ENCODE data around the gene C5.

C5 gene

GRCh38 chr9:120913647-120914264, 136.3 kb downstream of the C5 start:
- no peak for DNase-seq (ENCODE audit: extremely low spot score)
- ChIA-PET CTCF (no interaction called here), POLR2A (no interaction called here)
- TF ChIP-seq CTBP1 (IDR thresholded peaks at IDR 0.05; ENCODE audit: borderline replicate concordance) (no peak), NFRKB (IDR thresholded peaks at IDR 0.05) (no peak), BHLHE40 (IDR thresholded peaks at IDR 0.05; ENCODE audit: borderline replicate concordance) (no peak), PKNOX1 (IDR thresholded peaks at IDR 0.05) (no peak), LEF1 (IDR thresholded peaks at IDR 0.05; ENCODE audit: borderline replicate concordance) (no peak), ZNF384 (IDR thresholded peaks at IDR 0.05) (no peak), ELF4 (IDR thresholded peaks at IDR 0.05) (no peak), TARDBP (IDR thresholded peaks at IDR 0.05) (no peak), SP1 (IDR thresholded peaks at IDR 0.05) (no peak), FOXK2 (IDR thresholded peaks at IDR 0.05) (no peak), L3MBTL2 (conservative IDR thresholded peaks at IDR 0.05) (no peak), HDGF (IDR thresholded peaks at IDR 0.05; ENCODE audit: borderline replicate concordance) (no peak), FOXM1 (IDR thresholded peaks at IDR 0.05; ENCODE audit: borderline replicate concordance) (no peak), FOXA1 (IDR thresholded peaks at IDR 0.05) (no peak), ARNT (IDR thresholded peaks at IDR 0.05) (no peak), SUZ12 (IDR thresholded peaks at IDR 0.05) (no peak)

- ChIA-PET CTCF (no interaction called here), POLR2A (no interaction called here)
- no peak for TF ChIP-seq SUZ12 (IDR thresholded peaks at IDR 0.05)
- no peak for DNase-seq (ENCODE audit: extremely low spot score)
These were observed 137.0 kb downstream of the C5 start for GRCh38 chr9:120912958-120913646.

- TF ChIP-seq CTBP1 (IDR thresholded peaks at IDR 0.05; ENCODE audit: borderline replicate concordance) (no peak), NFRKB (IDR thresholded peaks at IDR 0.05) (no peak), ELF4 (IDR thresholded peaks at IDR 0.05) (no peak), HDGF (IDR thresholded peaks at IDR 0.05; ENCODE audit: borderline replicate concordance) (no peak), LEF1 (IDR thresholded peaks at IDR 0.05; ENCODE audit: borderline replicate concordance) (no peak), ZNF384 (IDR thresholded peaks at IDR 0.05) (no peak), ARNT (IDR thresholded peaks at IDR 0.05) (no peak), FOXM1 (IDR thresholded peaks at IDR 0.05; ENCODE audit: borderline replicate concordance) (no peak), SUZ12 (IDR thresholded peaks at IDR 0.05) (no peak), TARDBP (IDR thresholded peaks at IDR 0.05) (no peak), FOXK2 (IDR thresholded peaks at IDR 0.05) (no peak), BHLHE40 (IDR thresholded peaks at IDR 0.05; ENCODE audit: borderline replicate concordance) (no peak), PKNOX1 (IDR thresholded peaks at IDR 0.05) (no peak)
- DNase-seq (ENCODE audit: extremely low spot score) = no peak
- ChIA-PET POLR2A (interaction anchor here (0.6 kb wide), 1 partner anchor 18 kb away, joined by 3 read pairs; no protein-coding TSS in a partner anchor), CTCF (no interaction called here)
These were observed 138.7 kb downstream of the C5 start for GRCh38 chr9:120911295-120911837.

- CTCF ChIA-PET = no interaction called here
These were observed 139.4 kb downstream of the C5 start for GRCh38 chr9:120910643-120911042.

GRCh38 chr9:120909904-120910303, 140.2 kb downstream of the C5 start:
- ChIA-PET POLR2A (no interaction called here), CTCF (no interaction called here)
- no peak for DNase-seq (ENCODE audit: extremely low spot score)
- TF ChIP-seq L3MBTL2 (conservative IDR thresholded peaks at IDR 0.05) = no peak
- no peak for TF ChIP-seq ELF4 (IDR thresholded peaks at IDR 0.05)

More at GRCh38 chr9:120910643-120911042, 139.4 kb downstream of the C5 start:
- POLR2A ChIA-PET = no interaction called here
- TF ChIP-seq L3MBTL2 (conservative IDR thresholded peaks at IDR 0.05) (no peak), ZNF384 (IDR thresholded peaks at IDR 0.05) (no peak), TARDBP (IDR thresholded peaks at IDR 0.05) (no peak)
- no peak for DNase-seq (ENCODE audit: extremely low spot score)

GRCh38 chr9:120905315-120906164, 144.5 kb downstream of the C5 start:
- TF ChIP-seq FOXM1 (IDR thresholded peaks at IDR 0.05; ENCODE audit: borderline replicate concordance) = no peak
- TF ChIP-seq FOXA1 (IDR thresholded peaks at IDR 0.05) = no peak
- TF ChIP-seq PKNOX1 (IDR thresholded peaks at IDR 0.05) = no peak
- TF ChIP-seq ELF4 (IDR thresholded peaks at IDR 0.05) = no peak
- no peak for TF ChIP-seq TARDBP (IDR thresholded peaks at IDR 0.05)
- TF ChIP-seq NFRKB (IDR thresholded peaks at IDR 0.05) = no peak
- no peak for TF ChIP-seq ARNT (IDR thresholded peaks at IDR 0.05)
- TF ChIP-seq ZNF384 (IDR thresholded peaks at IDR 0.05) = no peak
- TF ChIP-seq BHLHE40 (IDR thresholded peaks at IDR 0.05; ENCODE audit: borderline replicate concordance) = no peak
- CTCF ChIA-PET = no interaction called here
- POLR2A ChIA-PET = no interaction called here
- no peak for DNase-seq (ENCODE audit: extremely low spot score)
